Pancreas (tissue), 10 donors: ENCODE results near the gene C2orf72. TPM values are rescaled to one million over a fixed set of nuclear protein-coding genes. Genes with fewer than 3 reads are reported as not detected.

Source experiments
- ATAC-seq, 4 donors: fragments of 200-7000 bp; cut with Tn5 transposase; one replicate each; pipeline versions ENCODE4 v1.8.0 to v1.9.1; 2020; ENCODE audit warnings: mild to moderate bottlenecking in 4 of 4, moderate library complexity in 4 of 4
- DNase-seq, 6 donors: peaks; one replicate each; pipeline ENCODE4 v3.0.0-alpha.2; 2020
- FAIRE-seq: peaks from 2 replicates; lab custom pipeline; 2012; peaks lifted over from hg19 to GRCh38; lab: Jason Lieb, UNC
- H3K27ac ChIP-seq, 4 donors: fragments of 200-600 bp; sonication (generic); 1 replicate in 3 of 4; 2 replicates in 1 of 4; pipeline versions ENCODE4 v1.5.0 to v1.8.0; 2020
- H3K27me3 ChIP-seq, 4 donors: fragments of 200-600 bp; one replicate each; pipeline ENCODE4 v1.8.0; 2021
- H3K36me3 ChIP-seq, 3 donors: fragments of 200-600 bp; sonication (generic) in 1 of 3; one replicate each; pipeline versions ENCODE4 v1.5.0 to v1.8.0; 2020 to 2021
- H3K4me1 ChIP-seq, 3 donors: fragments of 200-600 bp; one replicate each; pipeline ENCODE4 v1.8.0; 2021
- H3K4me3 ChIP-seq, 4 donors: fragments of 200-600 bp; sonication (generic) in 2 of 4; one replicate each; pipeline versions ENCODE4 v1.5.0 to v1.8.0; 2020 to 2021
- H3K9me3 ChIP-seq, 4 donors: fragments of 200-600 bp; one replicate each; pipeline ENCODE4 v1.8.0; 2021
- WGBS, 2 donors: extraction: QIAGEN DNeasy Blood & Tissue Kit; methylation state at CpG; one replicate each; pipeline ENCODE4 v1.1.7; 2013; 5-methylcytosine and 5-hydroxymethylcytosine counted together
- intact Hi-C, 3 donors: fragments of 100-400 bp; cut with DNase I; formaldehyde crosslinking; loops; one replicate each; pipeline versions ENCODE4 v1.11.1 to v1.14.2; 2022
- polyA plus RNA-seq, 2 donors: library from polyadenylated mRNA; stranded (reverse); fragments of 200-250 nt; gene quantifications; one replicate each; pipeline ENCODE4 v1.2.3, GENCODE V29; 2013
- total RNA-seq, 6 donors: library from RNA; stranded (reverse); fragmentation: NEBNext Ultra II Directional in 4 of 6; extraction: Animal tissue kit (Norgen Biotek cat#: 25700) in 4 of 6; gene quantifications; one replicate each; pipeline versions ENCODE4 v1.2.1 to v1.2.4, GENCODE V29; 2021 to 2023
- TF ChIP-seq, protein P1 (sequence below), 4 donors: fragments of 200-600 bp; sonication (generic) in 3 of 4; IDR thresholded peaks; one replicate each; pipeline versions ENCODE4 v1.5.0 to v1.8.0; 2021; ENCODE audit warnings: antibody characterized with exemption in 4 of 4
- donor health status: healthy with polysubstance abuse.
- donor health status: DM: no; HTN: no; CAD: no; lungs with moderate emphysema.
- donor health status: DM: no; HTN: no; CAD: no.
- donor health status: control.
- donor health status: control.
- donor health status: Bipolar disorder and iron deficiency.
- donor health status: DM: yes; HTN: yes; CAD: no.
- donor health status: DM: no; HTN: no; CAD: no.
- donor health status: DM: no; HTN: no; CAD: no.
- donor health status: DM: yes; HTN: yes; CAD: no.

The C2orf72 gene
- total and polyA plus RNA-seq, 8 donors, result 5.3 to 31.2 (median 9.7) TPM

DNA sequence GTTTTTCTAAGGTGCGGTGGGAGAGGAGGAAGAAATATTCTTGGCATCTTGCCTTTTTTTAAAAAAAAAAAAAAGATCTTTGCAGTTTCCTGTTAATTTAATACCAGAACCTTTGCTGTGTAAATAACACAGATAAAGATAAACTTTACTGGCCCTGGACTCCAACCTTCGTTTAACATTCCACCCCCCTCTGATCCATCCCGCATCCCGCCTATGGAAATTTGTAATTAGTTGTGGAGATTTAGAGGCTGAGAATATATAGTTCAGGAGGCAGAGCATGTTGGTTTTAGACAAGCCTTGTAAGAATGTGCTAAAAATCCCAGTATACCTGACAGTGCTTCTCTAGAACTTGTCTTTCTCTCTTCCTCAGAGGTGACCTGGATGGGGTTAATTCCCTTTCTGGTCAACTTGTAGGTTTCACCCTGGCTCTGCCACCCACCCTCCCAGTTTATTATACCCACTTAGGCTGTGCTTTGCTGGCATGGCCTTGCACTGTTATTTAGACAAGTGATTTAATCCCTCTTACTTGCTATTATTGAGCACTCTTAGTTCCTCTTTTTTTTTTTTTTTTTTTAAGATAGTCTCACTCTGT is 2.9 kb upstream of the C2orf72 start:
- ATAC-seq, result peak in 3 of 4 donors; percentile 18 to 52 (median 21)
- no peaks in the 10 kb centered on the region for H3K36me3 ChIP-seq
- peak; percentile 32 for FAIRE-seq
- intact Hi-C loops, result no loop called here
- no peak overlapping the region for H3K4me3 ChIP-seq
- no peaks in the 10 kb centered on the region for H3K27me3 ChIP-seq
- H3K9me3 ChIP-seq, result no peaks in the 10 kb centered on the region
- TF ChIP-seq, protein P1, sequence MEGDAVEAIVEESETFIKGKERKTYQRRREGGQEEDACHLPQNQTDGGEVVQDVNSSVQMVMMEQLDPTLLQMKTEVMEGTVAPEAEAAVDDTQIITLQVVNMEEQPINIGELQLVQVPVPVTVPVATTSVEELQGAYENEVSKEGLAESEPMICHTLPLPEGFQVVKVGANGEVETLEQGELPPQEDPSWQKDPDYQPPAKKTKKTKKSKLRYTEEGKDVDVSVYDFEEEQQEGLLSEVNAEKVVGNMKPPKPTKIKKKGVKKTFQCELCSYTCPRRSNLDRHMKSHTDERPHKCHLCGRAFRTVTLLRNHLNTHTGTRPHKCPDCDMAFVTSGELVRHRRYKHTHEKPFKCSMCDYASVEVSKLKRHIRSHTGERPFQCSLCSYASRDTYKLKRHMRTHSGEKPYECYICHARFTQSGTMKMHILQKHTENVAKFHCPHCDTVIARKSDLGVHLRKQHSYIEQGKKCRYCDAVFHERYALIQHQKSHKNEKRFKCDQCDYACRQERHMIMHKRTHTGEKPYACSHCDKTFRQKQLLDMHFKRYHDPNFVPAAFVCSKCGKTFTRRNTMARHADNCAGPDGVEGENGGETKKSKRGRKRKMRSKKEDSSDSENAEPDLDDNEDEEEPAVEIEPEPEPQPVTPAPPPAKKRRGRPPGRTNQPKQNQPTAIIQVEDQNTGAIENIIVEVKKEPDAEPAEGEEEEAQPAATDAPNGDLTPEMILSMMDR (IDR thresholded peaks at IDR 0.05), result no peak
- peak overlapping the region in 2 of 4 donors; percentile 3 to 44 for H3K27ac ChIP-seq
- peaks cover 0 to 17% (median 8%) of the 10 kb centered on the region in 3 donors for H3K4me1 ChIP-seq
- WGBS, 2 donors, result 6 to 7% methylated on average over 4 of the region's 4 CpGs
- DNase-seq, result no peak

DNA sequence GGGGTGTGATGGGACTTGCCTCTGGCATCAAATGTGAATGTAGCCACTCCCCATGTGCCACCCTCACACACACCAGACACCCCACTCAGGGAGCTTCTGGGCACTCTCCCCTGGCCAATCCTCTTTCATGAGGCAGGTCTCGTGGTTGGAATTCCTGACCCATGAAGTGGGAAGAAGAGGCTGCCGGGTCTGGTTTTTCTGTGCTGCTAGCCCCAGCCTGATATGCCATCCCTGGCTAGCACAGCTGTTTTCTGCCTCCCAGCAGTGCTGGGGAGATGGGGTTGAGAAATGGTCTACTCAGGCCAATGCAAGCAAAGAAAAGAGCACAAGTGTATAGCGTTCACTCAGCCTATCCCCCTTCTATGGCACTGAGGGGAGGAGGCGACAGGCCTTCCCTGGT is 1.2 kb upstream of the C2orf72 start:
- H3K9me3 ChIP-seq, result no peaks in the 10 kb centered on the region
- DNase-seq (no peak), FAIRE-seq (no peak), ATAC-seq (no peak)
- no peak overlapping the region for H3K4me3 ChIP-seq
- H3K36me3 ChIP-seq, result no peaks in the 10 kb centered on the region
- H3K27ac ChIP-seq, result no peak overlapping the region
- no peaks in the 10 kb centered on the region for H3K27me3 ChIP-seq
- 81% methylated on average over 4 of the region's 4 CpGs for WGBS, 2 donors
- intact Hi-C loops, result no loop called here
- TF ChIP-seq, protein P1 (IDR thresholded peaks at IDR 0.05), result no peak
- peaks cover 0 to 17% (median 8%) of the 10 kb centered on the region in 3 donors for H3K4me1 ChIP-seq

- Histone ChIP-seq H3K27ac (no peak overlapping the region), H3K27me3 (no peaks in the 10 kb centered on the region), H3K4me1 (peaks cover 0 to 17% (median 8%) of the 10 kb centered on the region in 3 donors), H3K9me3 (no peaks in the 10 kb centered on the region), H3K4me3 (peak overlapping the region in 1 of 4 donors; percentile 44), H3K36me3 (no peaks in the 10 kb centered on the region)
- no peak for FAIRE-seq
- no peak for DNase-seq
- ATAC-seq, result no peak
- intact Hi-C loops, result no loop called here
- TF ChIP-seq, protein P1 (IDR thresholded peaks at IDR 0.05), result no peak
- WGBS, 2 donors, result 65% methylated on average over 12 of the region's 12 CpGs
These were observed 681 bp upstream of the C2orf72 start for GRCh38 chr2:231036578-231037106.

DNA sequence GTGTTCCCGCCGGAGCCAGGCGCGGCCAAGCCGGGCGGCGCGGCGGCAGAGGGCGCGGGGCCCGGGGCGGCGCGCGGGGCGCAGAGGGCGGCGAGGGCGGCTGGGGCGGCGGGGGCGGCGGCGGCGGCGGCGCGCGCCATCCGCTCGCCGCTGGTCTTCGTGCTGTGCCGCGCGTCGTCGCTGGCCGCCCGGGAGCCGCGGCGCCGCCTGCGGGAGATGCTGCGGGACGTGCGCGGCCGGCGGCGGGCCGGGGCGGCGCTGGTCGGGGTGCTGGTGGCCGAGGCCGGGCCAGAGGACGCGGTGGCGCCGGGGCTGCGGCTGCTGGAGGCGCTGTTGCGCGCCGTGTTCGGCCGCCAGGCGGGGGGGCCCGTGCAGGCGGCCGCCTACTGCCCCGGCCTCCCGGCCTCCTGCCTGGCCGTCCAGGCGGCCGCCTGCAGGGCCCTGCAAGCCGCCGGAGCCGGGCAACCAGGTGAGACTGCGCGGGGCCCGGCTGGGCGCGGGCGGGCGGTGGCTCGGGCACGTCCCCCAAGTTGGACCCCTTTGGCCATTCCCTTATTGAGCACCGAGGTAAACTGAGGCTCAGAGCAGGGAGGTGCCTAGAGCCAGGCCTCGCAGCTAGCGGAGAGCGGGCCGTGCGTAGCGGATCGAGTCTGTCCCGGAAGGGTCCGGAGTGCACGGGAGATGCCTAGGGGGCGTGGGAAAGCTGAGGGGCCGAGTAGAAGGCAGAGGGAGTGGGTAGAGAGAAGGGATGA is 584 bp downstream of the C2orf72 start:
- intact Hi-C loops, result no loop called here
- peak overlapping the region in 2 of 4 donors; percentile 28 to 48 for H3K27ac ChIP-seq
- peak overlapping the region; percentile 21 to 47 (median 42) for H3K4me3 ChIP-seq
- DNase-seq, result peak in 5 of 6 donors; percentile 44 to 86 (median 56)
- no peak for FAIRE-seq
- H3K9me3 ChIP-seq, result no peaks in the 10 kb centered on the region
- peaks cover 0 to 16% (median 8%) of the 10 kb centered on the region in 3 donors for H3K4me1 ChIP-seq
- TF ChIP-seq, protein P1 (IDR thresholded peaks at IDR 0.05), result no peak
- WGBS, 2 donors, result 2% methylated on average over 63 to 104 of the region's 104 CpGs
- H3K36me3 ChIP-seq, result no peaks in the 10 kb centered on the region
- no peaks in the 10 kb centered on the region for H3K27me3 ChIP-seq
- ATAC-seq, result peak; percentile 71 to 86 (median 77)
